ENCODE data around the gene IKZF1. TPM values are rescaled to one million over a fixed set of nuclear protein-coding genes. Genes with fewer than 3 reads are reported as not detected.

IKZF1 gene
- total RNA-seq, 1 experiment from 2014 or later, result 0.77 TPM

- peaks cover 15% of the 10 kb centered on the region; the same call in 1 of the 2 replicates for H3K4me1 ChIP-seq (ENCODE audit: control insufficient read depth, insufficient read depth, low read length)
- ChIA-PET CTCF (interaction anchor here (0.7 kb wide), 1 partner anchor 268 kb away, joined by 3 read pairs; no protein-coding TSS in a partner anchor), POLR2A (no interaction called here)
- BruUV-seq (replicated peaks), result no TSS peak
- H3K27me3 ChIP-seq (ENCODE audit: control insufficient read depth, insufficient read depth, low read length), result no peaks in the 10 kb centered on the region
- H3K36me3 ChIP-seq (ENCODE audit: control insufficient read depth, insufficient read depth, low read length), result peaks cover 15% of the 10 kb centered on the region; the same call in 1 of the 2 replicates
- no peaks in the 10 kb centered on the region for H3K9me3 ChIP-seq (ENCODE audit: control insufficient read depth, insufficient read depth, low read depth, low read length)
- in situ Hi-C loops (cut with HindIII; ENCODE audit: low pct_unique_long_range_greater_than_20kb, low sequenced_read_pairs) (no loop called here), intact Hi-C loops (cut with micrococcal nuclease; ENCODE audit: unreplicated experiment) (no loop called here)
- H3K4me3 ChIP-seq (ENCODE audit: low read depth in 2 of 2, low read length in 2 of 2), result peak overlapping the region; percentile 75 to 88
- H3K27ac ChIP-seq (ENCODE audit: low read length), result peak overlapping the region; percentile 93
- no peak for TF ChIP-seq REST (IDR thresholded peaks at IDR 0.05; ENCODE audit: insufficient read depth in 1 of 2, low read depth in 2 of 2, low read length in 1 of 2)
- no peak for TF ChIP-seq CTCF (IDR thresholded peaks at IDR 0.05)
- TF ChIP-seq POLR2AphosphoS5 (IDR thresholded peaks at IDR 0.05; ENCODE audit: low read depth, low read length), result no peak
- no peak for TF ChIP-seq SIN3A (IDR thresholded peaks at IDR 0.05; ENCODE audit: borderline replicate concordance, insufficient read depth, low read depth, low read length)
- TF ChIP-seq TCF7L2 (IDR thresholded peaks at IDR 0.05; ENCODE audit: low read depth, low read length), result no peak
- no peak for ATAC-seq
- no peak for DNase-seq (ENCODE audit: low read depth, low spot score)
Measured at GRCh38 chr7:50449501-50449880, 145.0 kb downstream of the IKZF1 start.

- peak; percentile 99 for ATAC-seq
- no peaks in the 10 kb centered on the region for H3K27me3 ChIP-seq (ENCODE audit: control insufficient read depth, insufficient read depth, low read length)
- peak within 1 kb of the TSS; percentile 93 for H3K27ac ChIP-seq (ENCODE audit: low read length)
- peaks cover 15% of the 10 kb centered on the region; the same call in 1 of the 2 replicates for H3K4me1 ChIP-seq (ENCODE audit: control insufficient read depth, insufficient read depth, low read length)
- POLR2A ChIA-PET, result no interaction called here
- TF ChIP-seq SIN3A (IDR thresholded peaks at IDR 0.05; ENCODE audit: borderline replicate concordance, insufficient read depth, low read depth, low read length) (peak; percentile 97), CTCF (IDR thresholded peaks at IDR 0.05) (no peak), POLR2AphosphoS5 (IDR thresholded peaks at IDR 0.05; ENCODE audit: low read depth, low read length) (peak; percentile 85), REST (IDR thresholded peaks at IDR 0.05; ENCODE audit: insufficient read depth in 1 of 2, low read depth in 2 of 2, low read length in 1 of 2) (0 out of 4 replicates have a peak, but pooled peaks of 1 of the 2 experiments have one; percentile 42), TCF7L2 (IDR thresholded peaks at IDR 0.05; ENCODE audit: low read depth, low read length) (peak; percentile 84)
- DNase-seq (ENCODE audit: low read depth, low spot score), result peak; percentile 53
- in situ Hi-C loops (cut with HindIII; ENCODE audit: low pct_unique_long_range_greater_than_20kb, low sequenced_read_pairs) (no loop called here), intact Hi-C loops (cut with micrococcal nuclease; ENCODE audit: unreplicated experiment) (no loop called here)
- CTCF ChIA-PET, result interaction anchor here (0.7 kb wide), 1 partner anchor 269 kb away, joined by 3 read pairs; no protein-coding TSS in a partner anchor
- H3K9me3 ChIP-seq (ENCODE audit: control insufficient read depth, insufficient read depth, low read depth, low read length), result no peaks in the 10 kb centered on the region
- H3K4me3 ChIP-seq (ENCODE audit: low read depth in 2 of 2, low read length in 2 of 2), result peak within 1 kb of the TSS; percentile 75 to 88
- peaks cover 11% of the 10 kb centered on the region; the same call in 1 of the 2 replicates for H3K36me3 ChIP-seq (ENCODE audit: control insufficient read depth, insufficient read depth, low read length)
- BruUV-seq (replicated peaks), result no TSS peak
Measured at GRCh38 chr7:50449881-50450589, 145.5 kb downstream of the IKZF1 start, which contains the start of gene FIGNL1. FIGNL1 (minus strand) TSS chr7:50450350; CDS start chr7:50447287, 3,063 bp downstream.
